ENCODE results near the gene FANCD2OS. TPM values are rescaled to one million over a fixed set of nuclear protein-coding genes. Genes with fewer than 3 reads are reported as not detected.

Gene FANCD2OS
- total RNA-seq: not detected
- polyA plus RNA-seq (ENCODE audit: insufficient read depth in 1 of 8, insufficient read length in 8 of 8, low replicate concordance in 1 of 8): 1 to 10 TPM in 1 of 8 donors, under 1 TPM in 1, not detected in 6; 0.16 to 1.1 TPM
- long read RNA-seq, donor 1: 0 reads
- long read RNA-seq, donor 2: 0 reads
- long read RNA-seq, donor 3: 0 reads
- long read RNA-seq, donor 4: 0 reads
- long read RNA-seq, donor 5, partial matches to known transcripts: 317 of 339 reads
- long read RNA-seq, donor 5, other reads (novel, unspliced or antisense): 22 of 339 reads
- long read RNA-seq, donor 6: 0 reads
- long read RNA-seq, donor 7, partial matches to known transcripts: 8 of 8 reads
- long read RNA-seq, donor 7, other reads (novel, unspliced or antisense): 0 of 8 reads
- long read RNA-seq, donor 8: 0 reads
- long read RNA-seq, donor 9: 0 reads
- long read RNA-seq, donor 10: 0 reads
- long read RNA-seq, donor 11: 0 reads

GRCh38 chr3:10108091-10108490, at the start of gene FANCD2OS:
TSS of gene FANCD2OS (minus strand) at chr3:10108255. CDS start at chr3:10104774, 3,481 bp downstream.
- no peak within 1 kb of the TSS for H3K4me3 ChIP-seq (ENCODE audit: low read length)
- no peaks in the 10 kb centered on the region for H3K27me3 ChIP-seq (ENCODE audit: control insufficient read depth, insufficient read depth, low read length)
- H3K27ac ChIP-seq (ENCODE audit: low read length): no peak within 1 kb of the TSS
- WGBS (ENCODE audit: insufficient coverage): 76% methylated on average over 27 of the region's 28 CpGs
- no peaks in the 10 kb centered on the region for H3K4me1 ChIP-seq (ENCODE audit: control insufficient read depth, insufficient read depth, low read length)
- no peaks in the 10 kb centered on the region for H3K36me3 ChIP-seq (ENCODE audit: control insufficient read depth, insufficient read depth, low read length)
- no peak for DNase-seq
- H3K9me3 ChIP-seq (replicated peaks; ENCODE audit: control insufficient read depth, low read depth, low read length): no peaks in the 10 kb centered on the region

GRCh38 chr3:10157031-10157430, 49.0 kb upstream of the FANCD2OS start:
- peaks cover 6% of the 10 kb centered on the region for H3K36me3 ChIP-seq (ENCODE audit: control insufficient read depth, insufficient read depth, low read length)
- peaks cover 6% of the 10 kb centered on the region for H3K4me1 ChIP-seq (ENCODE audit: control insufficient read depth, insufficient read depth, low read length)
- no peaks in the 10 kb centered on the region for H3K27me3 ChIP-seq (ENCODE audit: control insufficient read depth, insufficient read depth, low read length)
- peak; percentile 88 for DNase-seq
- WGBS (ENCODE audit: insufficient coverage): no CpG with 5 or more reads among the region's 4 CpGs
- H3K9me3 ChIP-seq (replicated peaks; ENCODE audit: control insufficient read depth, low read depth, low read length): no peaks in the 10 kb centered on the region
- H3K27ac ChIP-seq (ENCODE audit: low read length): no peak overlapping the region
- H3K4me3 ChIP-seq (ENCODE audit: low read length): no peak overlapping the region

- Histone ChIP-seq H3K27ac (ENCODE audit: low read length) (no peak overlapping the region), H3K4me1 (ENCODE audit: control insufficient read depth, insufficient read depth, low read length) (peaks cover 5% of the 10 kb centered on the region), H3K36me3 (ENCODE audit: control insufficient read depth, insufficient read depth, low read length) (peaks cover 12% of the 10 kb centered on the region), H3K9me3 (replicated peaks; ENCODE audit: control insufficient read depth, low read depth, low read length) (no peaks in the 10 kb centered on the region), H3K27me3 (ENCODE audit: control insufficient read depth, insufficient read depth, low read length) (no peaks in the 10 kb centered on the region), H3K4me3 (ENCODE audit: low read length) (no peak overlapping the region)
- DNase-seq: no peak
- WGBS (ENCODE audit: insufficient coverage): no CpG with 5 or more reads among the region's 4 CpGs
These were observed 47.6 kb upstream of the FANCD2OS start for GRCh38 chr3:10155658-10156057.

- Histone ChIP-seq H3K27ac (ENCODE audit: low read length) (no peak overlapping the region), H3K4me3 (ENCODE audit: low read length) (no peak overlapping the region), H3K36me3 (ENCODE audit: control insufficient read depth, insufficient read depth, low read length) (peaks cover 17% of the 10 kb centered on the region), H3K4me1 (ENCODE audit: control insufficient read depth, insufficient read depth, low read length) (peaks cover 4% of the 10 kb centered on the region), H3K9me3 (replicated peaks; ENCODE audit: control insufficient read depth, low read depth, low read length) (no peaks in the 10 kb centered on the region), H3K27me3 (ENCODE audit: control insufficient read depth, insufficient read depth, low read length) (no peaks in the 10 kb centered on the region)
- no CpG with 5 or more reads among the region's 4 CpGs for WGBS (ENCODE audit: insufficient coverage)
- DNase-seq: no peak
These were observed 47.0 kb upstream of the FANCD2OS start for GRCh38 chr3:10155123-10155472.

GRCh38 chr3:10154335-10155122, 46.5 kb upstream of the FANCD2OS start:
- Histone ChIP-seq H3K4me1 (ENCODE audit: control insufficient read depth, insufficient read depth, low read length) (peaks cover 4% of the 10 kb centered on the region), H3K4me3 (ENCODE audit: low read length) (no peak overlapping the region), H3K9me3 (replicated peaks; ENCODE audit: control insufficient read depth, low read depth, low read length) (no peaks in the 10 kb centered on the region), H3K27me3 (ENCODE audit: control insufficient read depth, insufficient read depth, low read length) (no peaks in the 10 kb centered on the region), H3K27ac (ENCODE audit: low read length) (no peak overlapping the region), H3K36me3 (ENCODE audit: control insufficient read depth, insufficient read depth, low read length) (peaks cover 21% of the 10 kb centered on the region)
- 88% methylated on average over 3 of the region's 14 CpGs for WGBS (ENCODE audit: insufficient coverage)
- no peak for DNase-seq

- Histone ChIP-seq H3K27me3 (ENCODE audit: control insufficient read depth, insufficient read depth, low read length) (no peaks in the 10 kb centered on the region), H3K9me3 (replicated peaks; ENCODE audit: control insufficient read depth, low read depth, low read length) (no peaks in the 10 kb centered on the region), H3K4me1 (ENCODE audit: control insufficient read depth, insufficient read depth, low read length) (no peaks in the 10 kb centered on the region), H3K27ac (ENCODE audit: low read length) (no peak overlapping the region), H3K4me3 (ENCODE audit: low read length) (no peak overlapping the region), H3K36me3 (ENCODE audit: control insufficient read depth, insufficient read depth, low read length) (peaks cover 31% of the 10 kb centered on the region)
- no peak for DNase-seq
- 100% methylated on average over 1 of the region's 6 CpGs for WGBS (ENCODE audit: insufficient coverage)
These were observed 42.9 kb upstream of the FANCD2OS start for GRCh38 chr3:10150987-10151386.

- Histone ChIP-seq H3K27me3 (ENCODE audit: control insufficient read depth, insufficient read depth, low read length) (no peaks in the 10 kb centered on the region), H3K4me1 (ENCODE audit: control insufficient read depth, insufficient read depth, low read length) (no peaks in the 10 kb centered on the region), H3K36me3 (ENCODE audit: control insufficient read depth, insufficient read depth, low read length) (peaks cover 33% of the 10 kb centered on the region), H3K9me3 (replicated peaks; ENCODE audit: control insufficient read depth, low read depth, low read length) (no peaks in the 10 kb centered on the region), H3K4me3 (ENCODE audit: low read length) (no peak overlapping the region), H3K27ac (ENCODE audit: low read length) (no peak overlapping the region)
- 95% methylated on average over 7 of the region's 8 CpGs for WGBS (ENCODE audit: insufficient coverage)
- peak; percentile 35 for DNase-seq
These were observed 41.2 kb upstream of the FANCD2OS start for GRCh38 chr3:10149226-10149625.

- Histone ChIP-seq H3K4me3 (ENCODE audit: low read length) (no peak overlapping the region), H3K27ac (ENCODE audit: low read length) (no peak overlapping the region), H3K36me3 (ENCODE audit: control insufficient read depth, insufficient read depth, low read length) (peaks cover 29% of the 10 kb centered on the region), H3K27me3 (ENCODE audit: control insufficient read depth, insufficient read depth, low read length) (no peaks in the 10 kb centered on the region), H3K9me3 (replicated peaks; ENCODE audit: control insufficient read depth, low read depth, low read length) (no peaks in the 10 kb centered on the region), H3K4me1 (ENCODE audit: control insufficient read depth, insufficient read depth, low read length) (peaks cover 14% of the 10 kb centered on the region)
- peak; percentile 50 for DNase-seq
- WGBS (ENCODE audit: insufficient coverage): no CpG with 5 or more reads among the region's 4 CpGs
These were observed 37.6 kb upstream of the FANCD2OS start for GRCh38 chr3:10145685-10146084.

- 81% methylated on average over 21 of the region's 29 CpGs for WGBS (ENCODE audit: insufficient coverage)
- peaks cover 18% of the 10 kb centered on the region for H3K36me3 ChIP-seq (ENCODE audit: control insufficient read depth, insufficient read depth, low read length)
- no peaks in the 10 kb centered on the region for H3K9me3 ChIP-seq (replicated peaks; ENCODE audit: control insufficient read depth, low read depth, low read length)
- peak; percentile 16 for DNase-seq
- no peak overlapping the region for H3K27ac ChIP-seq (ENCODE audit: low read length)
- no peaks in the 10 kb centered on the region for H3K27me3 ChIP-seq (ENCODE audit: control insufficient read depth, insufficient read depth, low read length)
- peak overlapping the region; percentile 82 for H3K4me3 ChIP-seq (ENCODE audit: low read length)
- peaks cover 14% of the 10 kb centered on the region for H3K4me1 ChIP-seq (ENCODE audit: control insufficient read depth, insufficient read depth, low read length)
These were observed 34.9 kb upstream of the FANCD2OS start for GRCh38 chr3:10142707-10143560.

Measured in muscle of leg (tissue), 16 donors.